ENCODE results near the gene CBLN3.

CBLN3 gene

DNA sequence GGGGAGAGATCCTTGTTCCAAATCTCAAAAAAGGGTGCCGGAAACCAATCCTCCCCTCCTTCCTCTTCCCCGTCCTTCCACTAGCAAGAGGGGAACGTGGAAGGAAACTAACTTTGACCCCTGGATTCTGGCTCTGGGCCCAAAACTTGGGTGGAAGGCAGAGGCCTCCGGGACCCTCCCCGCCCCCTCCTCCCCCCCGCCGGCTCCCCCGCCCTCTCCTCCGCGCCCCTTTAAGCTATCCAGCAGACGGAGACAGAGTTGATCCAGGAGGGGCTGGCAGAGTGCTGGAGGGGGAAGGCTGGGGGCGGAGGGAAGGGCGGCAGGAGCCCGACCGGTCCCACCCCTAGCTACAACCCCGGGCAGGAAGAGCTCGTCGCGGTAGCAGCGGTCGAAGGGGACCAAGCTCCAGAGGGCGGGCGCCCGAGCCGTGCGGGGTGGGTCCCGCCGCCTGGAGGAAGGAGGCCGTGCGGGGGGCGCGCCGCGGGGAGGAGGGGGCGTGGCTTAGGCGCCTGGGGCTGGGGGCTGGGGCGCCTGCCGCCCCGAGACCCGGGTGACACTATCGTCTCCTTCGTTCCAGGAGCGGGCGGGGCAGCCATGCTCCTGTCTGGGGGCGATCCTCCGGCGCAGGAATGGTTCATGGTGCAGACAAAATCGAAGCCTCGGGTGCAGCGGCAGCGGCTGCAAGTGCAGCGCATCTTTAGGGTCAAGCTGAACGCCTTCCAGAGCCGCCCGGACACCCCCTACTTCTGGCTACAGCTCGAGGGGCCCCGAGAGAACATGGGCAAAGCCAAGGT lies 30.6 kb downstream of the CBLN3 start, which contains the start of gene NYNRIN (continued):
- TF ChIP-seq, protein P1, sequence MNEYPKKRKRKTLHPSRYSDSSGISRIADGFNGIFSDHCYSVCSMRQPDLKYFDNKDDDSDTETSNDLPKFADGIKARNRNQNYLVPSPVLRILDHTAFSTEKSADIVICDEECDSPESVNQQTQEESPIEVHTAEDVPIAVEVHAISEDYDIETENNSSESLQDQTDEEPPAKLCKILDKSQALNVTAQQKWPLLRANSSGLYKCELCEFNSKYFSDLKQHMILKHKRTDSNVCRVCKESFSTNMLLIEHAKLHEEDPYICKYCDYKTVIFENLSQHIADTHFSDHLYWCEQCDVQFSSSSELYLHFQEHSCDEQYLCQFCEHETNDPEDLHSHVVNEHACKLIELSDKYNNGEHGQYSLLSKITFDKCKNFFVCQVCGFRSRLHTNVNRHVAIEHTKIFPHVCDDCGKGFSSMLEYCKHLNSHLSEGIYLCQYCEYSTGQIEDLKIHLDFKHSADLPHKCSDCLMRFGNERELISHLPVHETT (tag by site-specific recombination; IDR thresholded peaks at IDR 0.05): no peak
- TF ChIP-seq ZNF626 (tag by site-specific recombination; IDR thresholded peaks at IDR 0.05) (no peak), ZNF133 (tag by site-specific recombination; IDR thresholded peaks at IDR 0.05) (no peak), MYNN (tag by site-specific recombination; IDR thresholded peaks at IDR 0.05; ENCODE audit: borderline replicate concordance) (no peak), KLF1 (tag by site-specific recombination; IDR thresholded peaks at IDR 0.05) (peak; percentile 48), ZNF624 (tag by site-specific recombination; IDR thresholded peaks at IDR 0.05) (no peak), ZNF416 (tag by site-specific recombination; IDR thresholded peaks at IDR 0.05) (no peak), KLF9 (tag by site-specific recombination; IDR thresholded peaks at IDR 0.05; ENCODE audit: low read depth) (peak; percentile 43; the same call in 1 of the 2 replicates), ZNF510 (tag by site-specific recombination; IDR thresholded peaks at IDR 0.05; ENCODE audit: insufficient replicate concordance) (no peak), HOXA7 (CRISPR knock-in tag; IDR thresholded peaks at IDR 0.05; ENCODE audit: borderline replicate concordance) (no peak), PATZ1 (tag by site-specific recombination; IDR thresholded peaks at IDR 0.05) (peak; percentile 65), ZNF214 (tag by site-specific recombination; IDR thresholded peaks at IDR 0.05; ENCODE audit: borderline replicate concordance) (no peak), ZNF398 (tag by site-specific recombination; IDR thresholded peaks at IDR 0.05) (peak; percentile 85), ZNF513 (tag by site-specific recombination; IDR thresholded peaks at IDR 0.05) (no peak), YY1 (tag by site-specific recombination; IDR thresholded peaks at IDR 0.05) (no peak), ZNF433 (tag by site-specific recombination; IDR thresholded peaks at IDR 0.05; ENCODE audit: low read depth) (no peak), SP3 (tag by site-specific recombination; IDR thresholded peaks at IDR 0.05) (peak; percentile 71), GLIS1 (tag by site-specific recombination; IDR thresholded peaks at IDR 0.05) (peak; percentile 74), ZNF692 (tag by site-specific recombination; IDR thresholded peaks at IDR 0.05) (peak; percentile 98), ZFP69B (tag by site-specific recombination; IDR thresholded peaks at IDR 0.05) (peak; percentile 93), ZNF843 (tag by site-specific recombination; IDR thresholded peaks at IDR 0.05) (no peak), BCL11B (tag by site-specific recombination; IDR thresholded peaks at IDR 0.05; ENCODE audit: low read depth) (no peak), ZNF341 (tag by site-specific recombination; IDR thresholded peaks at IDR 0.05; ENCODE audit: low read depth) (peak; percentile 16; the same call in 1 of the 2 replicates), SP2 (tag by site-specific recombination; IDR thresholded peaks at IDR 0.05) (peak; percentile 77), SALL2 (tag by site-specific recombination; IDR thresholded peaks at IDR 0.05; ENCODE audit: borderline replicate concordance) (no peak)
- TF ChIP-seq, protein P2, sequence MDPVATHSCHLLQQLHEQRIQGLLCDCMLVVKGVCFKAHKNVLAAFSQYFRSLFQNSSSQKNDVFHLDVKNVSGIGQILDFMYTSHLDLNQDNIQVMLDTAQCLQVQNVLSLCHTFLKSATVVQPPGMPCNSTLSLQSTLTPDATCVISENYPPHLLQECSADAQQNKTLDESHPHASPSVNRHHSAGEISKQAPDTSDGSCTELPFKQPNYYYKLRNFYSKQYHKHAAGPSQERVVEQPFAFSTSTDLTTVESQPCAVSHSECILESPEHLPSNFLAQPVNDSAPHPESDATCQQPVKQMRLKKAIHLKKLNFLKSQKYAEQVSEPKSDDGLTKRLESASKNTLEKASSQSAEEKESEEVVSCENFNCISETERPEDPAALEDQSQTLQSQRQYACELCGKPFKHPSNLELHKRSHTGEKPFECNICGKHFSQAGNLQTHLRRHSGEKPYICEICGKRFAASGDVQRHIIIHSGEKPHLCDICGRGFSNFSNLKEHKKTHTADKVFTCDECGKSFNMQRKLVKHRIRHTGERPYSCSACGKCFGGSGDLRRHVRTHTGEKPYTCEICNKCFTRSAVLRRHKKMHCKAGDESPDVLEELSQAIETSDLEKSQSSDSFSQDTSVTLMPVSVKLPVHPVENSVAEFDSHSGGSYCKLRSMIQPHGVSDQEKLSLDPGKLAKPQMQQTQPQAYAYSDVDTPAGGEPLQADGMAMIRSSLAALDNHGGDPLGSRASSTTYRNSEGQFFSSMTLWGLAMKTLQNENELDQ (tag by site-specific recombination; IDR thresholded peaks at IDR 0.05; ENCODE audit: low read depth): no peak
- TF ChIP-seq, protein P3, sequence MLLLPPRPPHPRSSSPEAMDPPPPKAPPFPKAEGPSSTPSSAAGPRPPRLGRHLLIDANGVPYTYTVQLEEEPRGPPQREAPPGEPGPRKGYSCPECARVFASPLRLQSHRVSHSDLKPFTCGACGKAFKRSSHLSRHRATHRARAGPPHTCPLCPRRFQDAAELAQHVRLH (tag by site-specific recombination; IDR thresholded peaks at IDR 0.05): no peak
